Activated CD8-positive, alpha-beta T cell treated with anti-CD3 and anti-CD28 coated beads for 36 hours (primary cell): ENCODE data around the gene CARS1. TPM values are rescaled to one million over a fixed set of nuclear protein-coding genes. Genes with fewer than 3 reads are reported as not detected.

ENCODE experiments used
- ATAC-seq: fragments of 200-7000 bp; cut with Tn5 transposase; one replicate; pipeline ENCODE4 v1.10.0; 2021; ENCODE audit warnings: mild to moderate bottlenecking, moderate library complexity
- CTCF ChIA-PET: fragments of 350-600 bp; sonication (Branson Sonifier 250); formaldehyde crosslinking; loops from one replicate; lab custom pipeline; 2021; ENCODE audit warnings: antibody characterized with exemption; lab: Charles Lee
- POLR2A ChIA-PET: fragments of 350-600 bp; sonication (Branson Sonifier 250); formaldehyde crosslinking; loops from one replicate; lab custom pipeline; 2021; ENCODE audit warnings: antibody characterized with exemption; lab: Charles Lee
- DNase-seq: peaks from one replicate; pipeline ENCODE4 v3.0.0-alpha.2; 2020
- H3K27ac Mint-ChIP-seq: one replicate; pipeline ENCODE4 v1.8.0; 2021; ENCODE audit warnings: mild to moderate bottlenecking, mixed read lengths
- H3K27me3 Mint-ChIP-seq: one replicate; pipeline ENCODE4 v1.8.0; 2021; ENCODE audit warnings: mixed read lengths
- H3K36me3 Mint-ChIP-seq: one replicate; pipeline ENCODE4 v1.8.0; 2021; ENCODE audit warnings: low read depth, mixed read lengths
- H3K4me1 Mint-ChIP-seq: one replicate; pipeline ENCODE4 v1.8.0; 2021; ENCODE audit warnings: low read depth, mixed read lengths
- H3K4me3 Mint-ChIP-seq: one replicate; pipeline ENCODE4 v1.8.0; 2021; ENCODE audit warnings: mild to moderate bottlenecking, moderate library complexity, mixed read lengths
- H3K9me3 Mint-ChIP-seq: one replicate; pipeline ENCODE4 v1.8.0; 2021; ENCODE audit warnings: mixed read lengths
- CTCF ChIP-seq: fragments of 200-600 bp; IDR thresholded peaks from one replicate; pipeline ENCODE4 v1.8.0; 2022; ENCODE audit warnings: antibody characterized with exemption, mild to moderate bottlenecking
- intact Hi-C: fragments of 100-400 bp; cut with micrococcal nuclease; formaldehyde crosslinking; loops from one replicate; pipeline ENCODE4 v1.10.0; 2022
- total RNA-seq, 2 experiments: library from RNA; stranded (reverse); gene quantifications; one replicate each; pipeline ENCODE4 v1.2.3, GENCODE V29; 2021

CARS1 gene
- total RNA-seq, 2 experiments from 2014 or later = 82.7 to 88.2 TPM

- DNase-seq (no peak), ATAC-seq (no peak)
- peaks cover 54% of the 10 kb centered on the region for H3K4me1 Mint-ChIP-seq
- TF ChIP-seq CTCF = no peak
- peak overlapping the region; percentile 67 for H3K27ac Mint-ChIP-seq
- ChIA-PET POLR2A (interaction anchor here (1.1 to 2.8 kb wide), 4 partner anchors 9 to 20 kb away, joined by 3 to 11 read pairs (median 4); no protein-coding TSS in a partner anchor), CTCF (interaction anchor here (1.0 kb wide), 1 partner anchor 418 kb away, joined by 3 read pairs; no protein-coding TSS in a partner anchor)
- intact Hi-C loops = no loop called here
- no peak overlapping the region for H3K4me3 Mint-ChIP-seq
- H3K9me3 Mint-ChIP-seq = no peaks in the 10 kb centered on the region
- no peaks in the 10 kb centered on the region for H3K27me3 Mint-ChIP-seq
- peaks cover 69% of the 10 kb centered on the region for H3K36me3 Mint-ChIP-seq
Observed at GRCh38 chr11:2951231-2952110, 105.8 kb downstream of the CARS1 start.

Other genes with a start within 250 kb of the CARS1 start
- 1 to 10 TPM; 1.6 TPM for gene CDKN1C, start 171.6 kb downstream of the CARS1 start, total RNA-seq
- 1 to 10 TPM; 3.6 to 3.7 TPM for gene PHLDA2, start 128.0 kb downstream of the CARS1 start, total RNA-seq
- gene NAP1L4, start 65.1 kb downstream of the CARS1 start, total RNA-seq = 100 to 1,000 TPM; 212 to 223 TPM
- gene OSBPL5, start 107.9 kb upstream of the CARS1 start, total RNA-seq = 1 to 10 TPM; 4.8 to 5.9 TPM
- not detected for gene MRGPRG, start 161.4 kb upstream of the CARS1 start, total RNA-seq
- gene MRGPRE, start 175.0 kb upstream of the CARS1 start, total RNA-seq = not detected